ENCODE results near the gene C20orf204.
A peak's percentile ranks its signal among the peaks of the same experiment; 100 is the strongest.

Gene C20orf204

DNA sequence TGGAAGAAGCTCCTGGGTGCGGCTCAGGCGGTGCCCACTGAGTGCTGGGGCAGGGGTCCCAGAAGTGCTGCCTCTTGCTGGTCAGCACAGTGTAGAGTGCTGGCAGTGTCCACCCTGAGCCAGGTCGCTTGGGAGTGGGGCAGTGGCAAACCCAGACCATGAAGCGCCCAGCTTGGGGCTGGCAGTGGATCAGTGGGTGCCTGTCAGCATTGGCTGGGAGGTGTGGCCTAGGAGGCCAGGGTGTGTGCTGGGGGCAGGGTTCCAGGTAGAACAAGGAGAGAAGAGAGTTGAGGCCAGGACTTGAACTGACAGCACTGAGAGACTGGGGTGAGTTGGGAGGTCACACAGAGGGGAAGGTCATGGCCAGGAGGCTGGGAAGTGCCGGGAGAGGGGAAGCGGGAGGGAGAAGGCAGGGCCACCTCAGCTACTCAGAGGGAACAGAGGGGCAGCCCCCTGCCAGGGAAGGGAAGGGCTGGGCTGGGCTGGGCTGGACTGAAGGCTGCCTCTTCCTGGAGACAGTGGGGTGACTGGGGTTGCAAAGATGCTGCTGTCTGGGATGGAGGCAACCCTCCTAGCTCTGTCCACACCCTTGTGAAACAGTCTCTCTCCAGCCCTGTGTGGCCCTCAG is 31.1 kb downstream of the C20orf204 start:
- TF ChIP-seq YY1 (IDR thresholded peaks at IDR 0.05; ENCODE audit: low read depth), result no peak

DNA sequence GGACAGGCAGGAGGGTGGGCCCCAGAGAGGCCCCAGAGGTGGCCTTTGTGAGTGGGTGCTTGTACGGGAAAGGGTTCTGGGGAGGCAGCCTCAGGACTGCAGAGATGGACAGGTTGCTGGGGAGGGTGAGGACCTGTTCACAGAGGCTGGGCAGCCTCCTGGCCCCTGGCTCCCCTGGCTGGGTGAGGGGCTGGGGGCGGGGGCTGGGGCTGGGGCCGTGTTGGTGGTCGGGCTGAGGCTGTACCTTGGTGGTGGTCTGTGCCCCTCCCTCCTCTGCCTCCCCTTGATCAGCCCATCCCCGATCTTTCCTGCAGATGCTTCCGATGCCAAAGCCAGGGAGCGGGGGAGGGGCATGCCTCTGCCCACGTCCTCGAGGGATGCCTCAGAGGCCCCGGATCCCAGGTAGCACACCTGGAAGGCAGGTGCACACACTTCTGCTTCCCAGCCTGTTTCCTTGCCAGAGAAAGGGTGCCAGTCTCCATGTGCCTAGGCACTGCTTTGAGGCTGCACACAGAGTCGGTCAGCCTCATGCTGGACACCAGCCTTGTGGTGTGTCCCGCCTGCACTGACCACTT is 31.8 kb downstream of the C20orf204 start:
- TF ChIP-seq TAF1 (IDR thresholded peaks at IDR 0.05; ENCODE audit: low read depth) (no peak), CREB1 (IDR thresholded peaks at IDR 0.05; ENCODE audit: low read depth) (no peak)
- TF ChIP-seq, protein P1, sequence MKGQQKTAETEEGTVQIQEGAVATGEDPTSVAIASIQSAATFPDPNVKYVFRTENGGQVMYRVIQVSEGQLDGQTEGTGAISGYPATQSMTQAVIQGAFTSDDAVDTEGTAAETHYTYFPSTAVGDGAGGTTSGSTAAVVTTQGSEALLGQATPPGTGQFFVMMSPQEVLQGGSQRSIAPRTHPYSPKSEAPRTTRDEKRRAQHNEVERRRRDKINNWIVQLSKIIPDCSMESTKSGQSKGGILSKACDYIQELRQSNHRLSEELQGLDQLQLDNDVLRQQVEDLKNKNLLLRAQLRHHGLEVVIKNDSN (IDR thresholded peaks at IDR 0.05), result no peak

DNA sequence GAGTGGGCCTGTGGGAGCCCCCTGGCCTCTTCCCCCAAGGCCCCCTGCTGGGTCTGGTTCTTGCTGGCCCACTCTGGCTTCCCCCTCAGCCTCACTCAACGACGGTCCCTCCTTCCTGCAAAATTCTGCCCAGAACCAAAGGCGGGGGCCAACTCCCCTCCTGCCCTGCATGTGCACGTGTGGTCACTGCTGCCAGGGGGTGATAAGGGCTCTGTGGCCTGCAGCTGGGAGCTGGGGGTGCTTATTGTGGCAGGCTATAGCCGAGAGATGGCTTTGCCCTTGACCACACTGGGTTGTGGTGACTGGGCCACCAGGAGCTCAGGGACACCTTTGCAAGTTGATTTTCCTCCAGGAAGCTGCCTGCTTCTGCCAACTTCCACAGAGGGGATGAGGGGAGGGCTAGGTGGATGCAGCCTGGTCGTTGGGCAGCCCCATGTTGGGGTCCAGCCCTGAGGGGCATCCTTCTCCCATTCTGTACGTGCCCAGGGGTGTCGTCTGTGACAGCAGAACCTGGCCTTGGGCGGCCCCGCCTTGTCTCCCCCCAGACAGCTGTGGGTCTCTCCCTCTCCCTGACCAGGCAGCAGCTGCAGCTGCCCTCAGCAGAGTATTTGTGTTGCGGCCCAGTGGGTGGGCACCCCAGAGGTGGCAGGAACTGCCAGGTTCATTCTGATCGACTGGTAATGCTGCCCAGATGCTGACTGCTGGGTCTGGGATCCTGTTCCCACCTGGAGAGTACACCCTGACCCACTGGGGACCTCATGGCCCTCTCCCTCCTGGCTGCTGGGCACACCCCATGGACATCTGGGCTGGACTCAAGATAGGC is 32.6 kb downstream of the C20orf204 start:
- TF ChIP-seq, protein P2, sequence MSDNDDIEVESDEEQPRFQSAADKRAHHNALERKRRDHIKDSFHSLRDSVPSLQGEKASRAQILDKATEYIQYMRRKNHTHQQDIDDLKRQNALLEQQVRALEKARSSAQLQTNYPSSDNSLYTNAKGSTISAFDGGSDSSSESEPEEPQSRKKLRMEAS (IDR thresholded peaks at IDR 0.05), result no peak
- TF ChIP-seq ZBTB7A (IDR thresholded peaks at IDR 0.05; ENCODE audit: low read depth) (no peak), YY1 (IDR thresholded peaks at IDR 0.05; ENCODE audit: low read depth) (no peak), EGR1 (IDR thresholded peaks at IDR 0.05) (no peak), FOXM1 (IDR thresholded peaks at IDR 0.05; ENCODE audit: borderline replicate concordance, low read depth) (no peak), TEAD4 (IDR thresholded peaks at IDR 0.05) (no peak), CEBPB (IDR thresholded peaks at IDR 0.05) (no peak), TAF1 (IDR thresholded peaks at IDR 0.05; ENCODE audit: low read depth) (no peak), NFIC (IDR thresholded peaks at IDR 0.05) (no peak), CREB1 (IDR thresholded peaks at IDR 0.05; ENCODE audit: low read depth) (no peak)
- TF ChIP-seq, protein P1 (IDR thresholded peaks at IDR 0.05), result no peak
- TF ChIP-seq, protein P3, sequence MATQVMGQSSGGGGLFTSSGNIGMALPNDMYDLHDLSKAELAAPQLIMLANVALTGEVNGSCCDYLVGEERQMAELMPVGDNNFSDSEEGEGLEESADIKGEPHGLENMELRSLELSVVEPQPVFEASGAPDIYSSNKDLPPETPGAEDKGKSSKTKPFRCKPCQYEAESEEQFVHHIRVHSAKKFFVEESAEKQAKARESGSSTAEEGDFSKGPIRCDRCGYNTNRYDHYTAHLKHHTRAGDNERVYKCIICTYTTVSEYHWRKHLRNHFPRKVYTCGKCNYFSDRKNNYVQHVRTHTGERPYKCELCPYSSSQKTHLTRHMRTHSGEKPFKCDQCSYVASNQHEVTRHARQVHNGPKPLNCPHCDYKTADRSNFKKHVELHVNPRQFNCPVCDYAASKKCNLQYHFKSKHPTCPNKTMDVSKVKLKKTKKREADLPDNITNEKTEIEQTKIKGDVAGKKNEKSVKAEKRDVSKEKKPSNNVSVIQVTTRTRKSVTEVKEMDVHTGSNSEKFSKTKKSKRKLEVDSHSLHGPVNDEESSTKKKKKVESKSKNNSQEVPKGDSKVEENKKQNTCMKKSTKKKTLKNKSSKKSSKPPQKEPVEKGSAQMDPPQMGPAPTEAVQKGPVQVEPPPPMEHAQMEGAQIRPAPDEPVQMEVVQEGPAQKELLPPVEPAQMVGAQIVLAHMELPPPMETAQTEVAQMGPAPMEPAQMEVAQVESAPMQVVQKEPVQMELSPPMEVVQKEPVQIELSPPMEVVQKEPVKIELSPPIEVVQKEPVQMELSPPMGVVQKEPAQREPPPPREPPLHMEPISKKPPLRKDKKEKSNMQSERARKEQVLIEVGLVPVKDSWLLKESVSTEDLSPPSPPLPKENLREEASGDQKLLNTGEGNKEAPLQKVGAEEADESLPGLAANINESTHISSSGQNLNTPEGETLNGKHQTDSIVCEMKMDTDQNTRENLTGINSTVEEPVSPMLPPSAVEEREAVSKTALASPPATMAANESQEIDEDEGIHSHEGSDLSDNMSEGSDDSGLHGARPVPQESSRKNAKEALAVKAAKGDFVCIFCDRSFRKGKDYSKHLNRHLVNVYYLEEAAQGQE (IDR thresholded peaks at IDR 0.05; ENCODE audit: low read depth), result no peak

DNA sequence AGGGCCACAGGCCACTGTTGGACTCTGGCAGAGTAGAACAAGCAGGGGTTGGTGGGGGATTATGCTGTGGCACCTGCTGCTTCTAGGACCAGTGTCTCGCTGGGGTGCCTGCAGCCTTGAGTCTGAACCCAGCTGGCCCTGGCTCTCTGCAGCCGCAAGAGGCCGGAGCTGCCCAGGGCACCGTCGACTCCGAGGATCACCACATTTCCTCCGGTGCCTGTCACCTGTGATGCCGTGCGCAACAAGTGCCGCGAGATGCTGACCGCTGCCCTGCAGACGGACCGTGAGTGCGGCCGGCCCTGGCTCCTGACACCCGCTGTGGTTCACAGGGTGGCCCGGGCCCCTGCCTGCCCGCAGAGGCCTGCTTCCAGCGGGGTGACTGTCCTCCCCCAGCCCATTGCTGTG is 33.2 kb downstream of the C20orf204 start:
- TF ChIP-seq EGR1 (IDR thresholded peaks at IDR 0.05) (no peak), TCF12 (IDR thresholded peaks at IDR 0.05; ENCODE audit: low read depth) (no peak), TAF1 (IDR thresholded peaks at IDR 0.05; ENCODE audit: low read depth) (no peak), NFIC (IDR thresholded peaks at IDR 0.05) (no peak), ZBTB7A (IDR thresholded peaks at IDR 0.05; ENCODE audit: low read depth) (no peak), YY1 (IDR thresholded peaks at IDR 0.05; ENCODE audit: low read depth) (no peak), CEBPB (IDR thresholded peaks at IDR 0.05) (no peak), EP300 (IDR thresholded peaks at IDR 0.05; ENCODE audit: borderline replicate concordance) (no peak), FOXM1 (IDR thresholded peaks at IDR 0.05; ENCODE audit: borderline replicate concordance, low read depth) (no peak), TEAD4 (IDR thresholded peaks at IDR 0.05) (no peak), RAD21 (IDR thresholded peaks at IDR 0.05; ENCODE audit: low read depth) (no peak), CREB1 (IDR thresholded peaks at IDR 0.05; ENCODE audit: low read depth) (no peak)
- TF ChIP-seq, protein P3 (IDR thresholded peaks at IDR 0.05; ENCODE audit: low read depth), result no peak
- TF ChIP-seq, protein P2 (IDR thresholded peaks at IDR 0.05), result no peak
- TF ChIP-seq, protein P1 (IDR thresholded peaks at IDR 0.05), result no peak

DNA sequence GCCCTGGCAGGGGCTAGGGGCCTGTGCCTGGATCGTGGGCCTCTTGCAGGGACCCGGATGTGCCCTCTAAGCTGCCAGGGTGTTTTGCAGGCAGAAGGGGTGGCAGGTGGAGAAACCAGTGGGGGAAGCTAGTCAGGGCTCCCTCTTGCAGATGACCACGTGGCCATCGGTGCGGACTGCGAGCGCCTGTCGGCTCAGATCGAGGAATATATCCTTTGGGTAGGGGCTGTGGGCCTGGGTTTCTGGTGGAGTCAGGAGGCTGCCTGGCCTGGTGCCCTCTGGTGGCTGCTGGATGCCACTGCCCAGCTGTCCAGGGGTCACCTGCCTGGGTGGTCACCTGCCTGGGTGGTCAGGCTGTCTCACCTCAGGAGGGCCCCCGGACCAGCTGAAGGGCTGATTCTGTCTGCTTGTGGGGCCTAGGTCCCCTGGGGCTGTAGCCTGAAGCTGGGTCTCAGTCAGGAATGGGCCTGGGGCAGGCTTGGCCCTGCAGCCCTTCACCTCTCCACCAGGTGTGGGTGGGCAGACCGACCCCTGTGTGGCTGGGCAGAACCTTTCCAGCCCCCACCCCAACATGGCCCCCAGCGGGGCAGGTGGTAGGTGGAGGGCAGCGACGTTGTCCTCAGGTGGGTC is 33.7 kb downstream of the C20orf204 start:
- TF ChIP-seq FOXM1 (IDR thresholded peaks at IDR 0.05; ENCODE audit: borderline replicate concordance, low read depth) (no peak), RAD21 (IDR thresholded peaks at IDR 0.05; ENCODE audit: low read depth) (peak; percentile 25; the same call in 1 of the 2 replicates)
- TF ChIP-seq, protein P1 (IDR thresholded peaks at IDR 0.05), result no peak
